Loucy (cell line): ENCODE results near the gene SPATA13.

Source experiments
- CTCF ChIP-seq: fragments of 200-600 bp; sonication (generic); conservative IDR thresholded peaks from 2 replicates; pipeline ENCODE4 v1.5.1; 2014; ENCODE audit warnings: mild to moderate bottlenecking, antibody characterized with exemption, low read length
- EZH2phosphoT487 ChIP-seq: fragments of 200-600 bp; IDR thresholded peaks from 2 replicates; pipeline ENCODE4 v1.6.1; 2018; ENCODE audit warnings: antibody characterized with exemption, mild to moderate bottlenecking, moderate library complexity, borderline replicate concordance

GRCh38 chr13:24323739-24324075 is 163.2 kb downstream of the SPATA13 start:
- TF ChIP-seq CTCF (no peak), EZH2phosphoT487 (no peak)
